ENCODE results near the gene ZCCHC24. TPM values are rescaled to one million over a fixed set of nuclear protein-coding genes. Genes with fewer than 3 reads are reported as not detected.

The ZCCHC24 gene
- total RNA-seq, 1 donor from 2014 or later = 1.3 TPM

DNA sequence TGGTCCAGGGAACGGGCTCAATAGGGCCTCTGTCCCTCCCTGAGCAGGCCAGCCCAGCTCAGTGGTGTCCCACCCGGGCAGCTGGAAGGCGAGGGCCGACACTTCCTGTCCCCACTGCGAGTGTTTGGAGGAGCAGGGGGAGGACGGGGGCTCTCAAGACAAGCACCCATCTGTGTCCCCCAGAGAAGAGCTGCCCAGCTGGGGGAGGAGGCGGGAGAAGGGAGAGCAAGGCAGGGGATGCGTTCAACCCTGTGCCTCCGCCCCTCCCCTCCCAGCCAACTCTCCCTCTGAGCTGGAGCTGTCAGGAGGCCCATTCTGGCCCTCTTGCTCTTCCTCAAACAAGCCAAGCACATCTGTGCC lies 35.7 kb downstream of the ZCCHC24 start:
- ChIA-PET CTCF (no interaction called here), POLR2A (no interaction called here)
- ATAC-seq (ENCODE audit: low read depth) (no peak), DNase-seq (no peak)
- peaks cover 7% of the 10 kb centered on the region for H3K4me1 Mint-ChIP-seq
- no peaks in the 10 kb centered on the region for H3K27me3 Mint-ChIP-seq
- no peak overlapping the region for H3K27ac Mint-ChIP-seq
- no peak overlapping the region for H3K4me3 Mint-ChIP-seq
- TF ChIP-seq, protein P1, sequence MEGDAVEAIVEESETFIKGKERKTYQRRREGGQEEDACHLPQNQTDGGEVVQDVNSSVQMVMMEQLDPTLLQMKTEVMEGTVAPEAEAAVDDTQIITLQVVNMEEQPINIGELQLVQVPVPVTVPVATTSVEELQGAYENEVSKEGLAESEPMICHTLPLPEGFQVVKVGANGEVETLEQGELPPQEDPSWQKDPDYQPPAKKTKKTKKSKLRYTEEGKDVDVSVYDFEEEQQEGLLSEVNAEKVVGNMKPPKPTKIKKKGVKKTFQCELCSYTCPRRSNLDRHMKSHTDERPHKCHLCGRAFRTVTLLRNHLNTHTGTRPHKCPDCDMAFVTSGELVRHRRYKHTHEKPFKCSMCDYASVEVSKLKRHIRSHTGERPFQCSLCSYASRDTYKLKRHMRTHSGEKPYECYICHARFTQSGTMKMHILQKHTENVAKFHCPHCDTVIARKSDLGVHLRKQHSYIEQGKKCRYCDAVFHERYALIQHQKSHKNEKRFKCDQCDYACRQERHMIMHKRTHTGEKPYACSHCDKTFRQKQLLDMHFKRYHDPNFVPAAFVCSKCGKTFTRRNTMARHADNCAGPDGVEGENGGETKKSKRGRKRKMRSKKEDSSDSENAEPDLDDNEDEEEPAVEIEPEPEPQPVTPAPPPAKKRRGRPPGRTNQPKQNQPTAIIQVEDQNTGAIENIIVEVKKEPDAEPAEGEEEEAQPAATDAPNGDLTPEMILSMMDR (IDR thresholded peaks at IDR 0.05) = no peak
- no peaks in the 10 kb centered on the region for H3K9me3 Mint-ChIP-seq
- H3K36me3 Mint-ChIP-seq (ENCODE audit: low read depth) = no peaks in the 10 kb centered on the region
- intact Hi-C loops (cut with micrococcal nuclease) = no loop called here

- DNase-seq (no peak), ATAC-seq (ENCODE audit: low read depth) (no peak)
- intact Hi-C loops (cut with micrococcal nuclease) = no loop called here
- H3K9me3 Mint-ChIP-seq = no peaks in the 10 kb centered on the region
- H3K4me1 Mint-ChIP-seq = peaks cover 7% of the 10 kb centered on the region
- ChIA-PET CTCF (no interaction called here), POLR2A (no interaction called here)
- TF ChIP-seq, protein P1 (IDR thresholded peaks at IDR 0.05) = no peak
- H3K4me3 Mint-ChIP-seq = no peak overlapping the region
- H3K27ac Mint-ChIP-seq = no peak overlapping the region
- H3K27me3 Mint-ChIP-seq = no peaks in the 10 kb centered on the region
- H3K36me3 Mint-ChIP-seq (ENCODE audit: low read depth) = no peaks in the 10 kb centered on the region
Observed at GRCh38 chr10:79409038-79409725, 36.2 kb downstream of the ZCCHC24 start.

DNA sequence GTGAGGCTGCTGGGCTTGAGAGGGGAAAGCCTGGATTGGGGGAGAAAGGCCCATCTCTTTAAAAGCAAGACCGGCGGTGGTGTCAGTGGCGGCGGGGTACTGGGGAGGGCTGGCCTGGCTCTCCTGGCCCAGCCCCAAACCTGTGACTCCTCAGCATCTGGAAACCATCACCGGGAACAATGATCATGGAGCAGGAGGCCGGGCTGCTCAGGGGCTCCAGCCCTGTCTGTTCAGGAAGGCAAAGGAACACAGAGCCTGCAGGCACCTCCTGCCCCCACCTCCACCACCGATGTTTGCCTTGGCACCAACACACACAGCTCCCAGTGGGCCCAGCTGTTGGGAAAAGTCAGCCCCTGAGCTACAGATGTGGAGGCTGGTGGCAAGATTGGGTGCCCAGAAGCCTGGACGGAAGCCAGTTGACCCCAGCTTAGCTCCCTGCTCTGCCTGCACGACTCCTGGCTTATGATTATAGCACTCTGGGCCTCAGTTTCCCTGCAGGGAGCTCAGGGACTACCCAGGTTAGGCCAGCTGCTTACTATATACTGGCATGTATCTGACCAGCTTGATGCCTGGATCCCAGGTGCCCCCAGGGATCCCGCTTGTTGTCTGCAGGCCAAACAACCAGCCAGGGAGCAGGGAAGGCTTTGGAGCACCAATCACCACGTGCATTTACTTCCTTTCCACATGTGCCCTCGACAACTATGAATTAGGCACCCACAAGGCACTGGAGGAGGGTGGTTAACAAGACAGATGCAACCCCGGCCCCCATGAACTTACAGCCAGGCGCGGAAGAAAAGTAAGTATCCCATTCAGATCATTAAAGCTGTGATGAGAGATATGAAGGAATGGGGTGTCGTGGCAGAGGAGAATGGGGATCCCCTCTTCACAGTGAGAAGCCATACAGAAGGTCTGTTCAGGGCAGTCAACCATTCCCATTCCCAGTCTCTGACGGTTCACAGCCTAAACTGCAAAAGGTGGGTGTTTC lies 37.3 kb downstream of the ZCCHC24 start:
- no peak overlapping the region for H3K27ac Mint-ChIP-seq

GRCh38 chr10:79407423-79407796 lies 38.0 kb downstream of the ZCCHC24 start:
- Mint-ChIP-seq H3K4me3 (no peak overlapping the region), H3K9me3 (no peaks in the 10 kb centered on the region)
- DNase-seq = no peak

More for the DNA sequence above, 37.3 kb downstream of the ZCCHC24 start:
- CTCF ChIA-PET = no interaction called here
- H3K4me3 Mint-ChIP-seq = no peak overlapping the region
- H3K9me3 Mint-ChIP-seq = no peaks in the 10 kb centered on the region
- DNase-seq (no peak), ATAC-seq (ENCODE audit: low read depth) (no peak)
- TF ChIP-seq, protein P1 (IDR thresholded peaks at IDR 0.05) = no peak
- peaks cover 4% of the 10 kb centered on the region for H3K4me1 Mint-ChIP-seq
- H3K36me3 Mint-ChIP-seq (ENCODE audit: low read depth) = no peaks in the 10 kb centered on the region
- intact Hi-C loops (cut with micrococcal nuclease) = no loop called here
- no peaks in the 10 kb centered on the region for H3K27me3 Mint-ChIP-seq
- POLR2A ChIA-PET = no interaction called here

More at GRCh38 chr10:79407423-79407796, 38.0 kb downstream of the ZCCHC24 start:
- Mint-ChIP-seq H3K27ac (no peak overlapping the region), H3K27me3 (no peaks in the 10 kb centered on the region), H3K4me1 (no peaks in the 10 kb centered on the region), H3K36me3 (ENCODE audit: low read depth) (no peaks in the 10 kb centered on the region)
- ChIA-PET CTCF (no interaction called here), POLR2A (no interaction called here)
- intact Hi-C loops (cut with micrococcal nuclease) = no loop called here
- TF ChIP-seq, protein P1 (IDR thresholded peaks at IDR 0.05) = no peak
- ATAC-seq (ENCODE audit: low read depth) = no peak
